GM12892 (cell line): ENCODE measurements around the gene CDH2.

ENCODE experiments used
- POLR2A ChIP-seq: IDR thresholded peaks from 2 replicates; pipeline ENCODE4 v1.6.1; 2011; ENCODE audit warnings: low read depth, low read length, control low read depth
- POLR2AphosphoS5 ChIP-seq: IDR thresholded peaks from 2 replicates; pipeline ENCODE4 v1.6.1; 2011; ENCODE audit warnings: low read depth, low read length, control low read depth
- TAF1 ChIP-seq: IDR thresholded peaks from 2 replicates; pipeline ENCODE4 v1.6.1; 2011; ENCODE audit warnings: low read depth, mild to moderate bottlenecking, control low read depth, low read length, borderline replicate concordance

GRCh38 chr18:28095631-28096030 lies 81.3 kb downstream of the CDH2 start:
- no peak for TF ChIP-seq POLR2A
- TF ChIP-seq POLR2AphosphoS5, result no peak
- no peak for TF ChIP-seq TAF1
